Endothelial cell (in vitro differentiated cells): Measurements from ENCODE around the gene EPS8. TPM values are rescaled to one million over a fixed set of nuclear protein-coding genes. Genes with fewer than 3 reads are reported as not detected.
"Not testable (repeated sequence)": the region's sequence is repeated elsewhere in the genome, so short reads cannot be mapped to it uniquely, and the experiment has no call there.

Source experiments
- DNase-seq: peaks from one replicate; pipeline ENCODE4 v3.0.0; 2021; ENCODE audit warnings: low spot score
- H3K27ac Mint-ChIP-seq: one replicate; pipeline ENCODE4 v1.8.0; 2021; ENCODE audit warnings: mixed read lengths, inconsistent platforms; ENCODE audit not compliant: unreplicated experiment
- H3K27me3 Mint-ChIP-seq: one replicate; pipeline ENCODE4 v1.8.0; 2021; ENCODE audit warnings: mild to moderate bottlenecking, moderate library complexity, mixed read lengths, inconsistent platforms; ENCODE audit not compliant: unreplicated experiment
- H3K36me3 Mint-ChIP-seq: one replicate; pipeline ENCODE4 v1.8.0; 2021; ENCODE audit warnings: mild to moderate bottlenecking, low read depth, mixed read lengths, inconsistent platforms; ENCODE audit not compliant: unreplicated experiment
- H3K4me1 Mint-ChIP-seq: one replicate; pipeline ENCODE4 v1.8.0; 2021; ENCODE audit warnings: mild to moderate bottlenecking, mixed read lengths, inconsistent platforms; ENCODE audit not compliant: unreplicated experiment
- H3K4me3 Mint-ChIP-seq: one replicate; pipeline ENCODE4 v1.8.0; 2021; ENCODE audit warnings: mild to moderate bottlenecking, mixed read lengths, inconsistent platforms; ENCODE audit not compliant: unreplicated experiment
- H3K9me3 Mint-ChIP-seq: one replicate; pipeline ENCODE4 v1.8.0; 2021; ENCODE audit warnings: mixed read lengths, inconsistent platforms; ENCODE audit not compliant: unreplicated experiment
- total RNA-seq: library from RNA; stranded (reverse); fragmentation: NEBNext Ultra II Directional; extraction: Animal tissue kit (Norgen Biotek cat#: 25700); gene quantifications from one replicate; pipeline ENCODE4 v1.2.1, GENCODE V29; 2021; ENCODE audit not compliant: unreplicated experiment
- TF ChIP-seq, protein P1 (sequence below): fragments of 200-600 bp; sonication (generic); IDR thresholded peaks from one replicate; pipeline ENCODE4 v1.5.0; 2021; ENCODE audit warnings: antibody characterized with exemption; ENCODE audit not compliant: unreplicated experiment

The EPS8 gene
- total RNA-seq, 1 donor from 2014 or later, result 2.7 TPM

DNA sequence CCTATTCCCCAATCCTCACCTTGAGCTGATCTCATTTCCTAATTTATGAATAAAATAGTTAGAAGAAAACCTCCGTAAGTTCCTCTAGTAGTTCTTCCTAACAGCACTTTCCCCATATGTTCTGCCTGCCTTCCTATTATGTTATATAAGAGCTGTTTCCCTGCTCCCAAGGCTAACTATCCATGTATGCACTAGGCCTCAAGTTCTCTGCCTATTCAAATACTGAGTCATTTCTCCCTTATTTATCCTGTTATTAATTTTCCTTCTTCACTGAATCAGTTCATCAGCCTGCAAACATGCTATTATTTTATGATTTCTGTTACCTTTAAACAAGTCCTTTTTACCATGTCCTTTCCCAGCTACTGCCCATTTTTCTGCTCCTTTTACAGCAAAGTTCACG is 164.1 kb downstream of the EPS8 start:
- H3K36me3 Mint-ChIP-seq, result no peaks in the 10 kb centered on the region
- H3K4me1 Mint-ChIP-seq, result no peaks in the 10 kb centered on the region
- peaks cover 1% of the 10 kb centered on the region for H3K27me3 Mint-ChIP-seq
- no peak for DNase-seq
- H3K4me3 Mint-ChIP-seq, result no peak overlapping the region
- no peaks in the 10 kb centered on the region for H3K9me3 Mint-ChIP-seq
- TF ChIP-seq, protein P1, sequence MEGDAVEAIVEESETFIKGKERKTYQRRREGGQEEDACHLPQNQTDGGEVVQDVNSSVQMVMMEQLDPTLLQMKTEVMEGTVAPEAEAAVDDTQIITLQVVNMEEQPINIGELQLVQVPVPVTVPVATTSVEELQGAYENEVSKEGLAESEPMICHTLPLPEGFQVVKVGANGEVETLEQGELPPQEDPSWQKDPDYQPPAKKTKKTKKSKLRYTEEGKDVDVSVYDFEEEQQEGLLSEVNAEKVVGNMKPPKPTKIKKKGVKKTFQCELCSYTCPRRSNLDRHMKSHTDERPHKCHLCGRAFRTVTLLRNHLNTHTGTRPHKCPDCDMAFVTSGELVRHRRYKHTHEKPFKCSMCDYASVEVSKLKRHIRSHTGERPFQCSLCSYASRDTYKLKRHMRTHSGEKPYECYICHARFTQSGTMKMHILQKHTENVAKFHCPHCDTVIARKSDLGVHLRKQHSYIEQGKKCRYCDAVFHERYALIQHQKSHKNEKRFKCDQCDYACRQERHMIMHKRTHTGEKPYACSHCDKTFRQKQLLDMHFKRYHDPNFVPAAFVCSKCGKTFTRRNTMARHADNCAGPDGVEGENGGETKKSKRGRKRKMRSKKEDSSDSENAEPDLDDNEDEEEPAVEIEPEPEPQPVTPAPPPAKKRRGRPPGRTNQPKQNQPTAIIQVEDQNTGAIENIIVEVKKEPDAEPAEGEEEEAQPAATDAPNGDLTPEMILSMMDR, result no peak
- no peak overlapping the region for H3K27ac Mint-ChIP-seq

DNA sequence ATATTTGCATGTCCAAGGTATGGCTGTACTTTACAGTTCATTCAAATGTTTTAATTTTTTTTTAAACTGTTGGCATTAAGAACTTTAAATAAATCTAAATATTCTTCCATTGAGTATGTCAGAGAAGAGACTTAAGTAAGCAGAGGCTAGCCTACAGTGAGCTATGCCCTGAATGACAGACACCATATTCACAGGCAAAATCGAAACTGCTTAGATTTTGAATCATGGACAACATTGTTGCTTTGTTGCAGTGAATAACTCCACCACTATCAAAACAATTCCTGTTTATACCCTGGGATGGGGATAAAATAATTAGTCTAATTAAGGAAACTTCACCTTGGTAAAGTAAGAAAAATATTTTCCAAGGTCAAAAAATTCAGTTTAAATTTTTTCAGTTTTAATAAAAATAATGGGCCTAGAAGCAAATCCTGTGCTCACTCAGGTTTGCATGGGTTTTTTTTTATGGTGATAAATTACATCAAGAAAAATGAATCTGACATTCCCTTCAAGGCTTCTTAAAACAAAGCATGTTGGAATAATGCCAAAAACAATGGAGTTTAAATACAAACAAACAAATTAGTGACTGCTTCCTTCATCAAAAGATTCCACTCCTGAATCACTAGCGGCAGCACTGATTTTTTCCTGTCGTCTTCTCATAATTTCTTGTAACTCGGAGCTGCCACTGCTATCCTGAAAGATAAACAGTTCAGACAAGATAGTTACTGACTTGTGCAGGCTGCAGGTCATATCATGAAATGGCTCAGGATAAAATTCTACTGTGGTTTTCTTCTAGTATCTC is 168.2 kb downstream of the EPS8 start:
- no peaks in the 10 kb centered on the region for H3K36me3 Mint-ChIP-seq
- H3K4me3 Mint-ChIP-seq, result no peak overlapping the region
- H3K4me1 Mint-ChIP-seq, result no peaks in the 10 kb centered on the region
- no peaks in the 10 kb centered on the region for H3K27me3 Mint-ChIP-seq
- H3K9me3 Mint-ChIP-seq, result no peaks in the 10 kb centered on the region
- TF ChIP-seq, protein P1, result no peak
- no peak for DNase-seq
- no peak overlapping the region for H3K27ac Mint-ChIP-seq

DNA sequence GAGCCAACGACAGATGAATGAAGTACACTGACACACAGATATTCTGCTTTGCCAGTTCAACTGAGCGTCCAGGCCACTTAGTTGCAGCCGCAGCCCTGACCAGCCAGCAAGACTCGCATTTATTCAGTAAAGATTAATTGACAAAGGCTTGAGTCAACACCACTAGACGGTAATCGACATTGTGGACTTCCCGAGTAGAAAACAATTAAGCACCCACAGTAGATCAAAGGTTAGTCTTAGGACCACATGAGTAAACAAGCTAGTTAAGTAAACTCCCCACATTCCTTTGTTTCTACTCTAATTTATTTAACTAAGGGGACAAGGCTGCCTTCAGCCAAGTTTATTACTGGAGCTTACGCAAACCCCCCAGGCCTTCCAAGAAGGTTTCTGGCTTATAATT is 172.7 kb downstream of the EPS8 start:
- not testable (repeated sequence) for H3K36me3 Mint-ChIP-seq, H3K9me3 Mint-ChIP-seq, H3K27ac Mint-ChIP-seq, H3K4me3 Mint-ChIP-seq, H3K4me1 Mint-ChIP-seq, H3K27me3 Mint-ChIP-seq, DNase-seq

DNA sequence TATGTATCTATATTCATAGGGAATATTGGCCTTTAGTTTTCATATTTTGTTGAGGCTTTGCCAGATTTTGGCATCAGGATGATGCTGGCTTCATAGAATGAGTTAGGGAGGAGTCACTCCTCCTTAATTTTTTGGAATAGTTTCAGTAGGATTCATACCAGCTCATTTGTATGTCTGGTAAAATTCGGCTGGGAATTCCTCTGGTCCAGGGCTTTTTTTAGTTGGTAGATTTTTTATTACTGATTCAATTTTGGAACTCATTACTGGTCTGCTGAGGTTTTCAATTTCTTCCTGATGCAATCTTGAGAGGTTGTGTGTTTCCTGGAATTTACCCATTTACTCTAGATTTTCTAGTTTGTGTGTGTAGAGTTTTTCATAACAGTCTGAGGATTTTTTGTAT is 175.2 kb downstream of the EPS8 start:
- DNase-seq, result no peak
- Mint-ChIP-seq H3K4me1 (no peaks in the 10 kb centered on the region), H3K27me3 (no peaks in the 10 kb centered on the region), H3K4me3 (no peak overlapping the region), H3K36me3 (no peaks in the 10 kb centered on the region), H3K27ac (no peak overlapping the region), H3K9me3 (no peaks in the 10 kb centered on the region)
- TF ChIP-seq, protein P1, result no peak

DNA sequence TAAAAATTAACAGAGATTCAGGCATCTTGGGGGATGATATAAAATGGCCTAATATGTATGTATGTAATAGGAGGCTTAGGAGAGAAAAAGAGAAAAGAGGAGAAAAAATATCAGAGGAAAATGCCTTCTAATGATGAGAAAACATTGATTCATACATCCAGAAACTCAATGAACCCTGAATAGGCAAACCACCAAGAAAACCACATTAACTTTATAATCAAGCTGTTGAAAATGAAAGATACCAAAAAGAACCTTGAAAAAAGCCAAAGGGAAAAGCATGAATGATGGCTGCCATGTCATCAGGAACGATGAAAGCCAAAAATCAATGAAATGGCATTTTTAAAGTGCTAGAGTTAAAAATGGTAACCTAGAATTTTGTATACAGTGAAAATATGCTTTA is 180.2 kb downstream of the EPS8 start:
- Mint-ChIP-seq H3K9me3 (no peaks in the 10 kb centered on the region), H3K36me3 (no peaks in the 10 kb centered on the region), H3K27ac (no peak overlapping the region), H3K4me1 (peaks cover 14% of the 10 kb centered on the region), H3K4me3 (no peak overlapping the region), H3K27me3 (no peaks in the 10 kb centered on the region)
- no peak for DNase-seq
- TF ChIP-seq, protein P1, result no peak
